Activated CD4-positive, alpha-beta T cell treated with anti-CD3 and anti-CD28 coated beads, Interleukin-2, Interleukin-4, amounts not matched to agents 100 ng/mL and 50 ng/mL, durations not matched to agents 16 hours and 8 hours (primary cell): ENCODE results near the gene GABPB2.
A peak's percentile ranks its signal among the peaks of the same experiment; 100 is the strongest.

Experiments used
- DNase-seq: peaks from one replicate; pipeline ENCODE4 v3.0.0-alpha.2; 2020; ENCODE audit warnings: low spot score

Gene GABPB2

GRCh38 chr1:151070474-151071276 lies at the start of gene GABPB2:
Gene GABPB2, plus strand, starts transcription at chr1:151070761. Its CDS starts 17,429 bp downstream, at chr1:151088190.
- DNase-seq: peak; percentile 93

GRCh38 chr1:151024540-151025146 lies 45.9 kb upstream of the GABPB2 start:
- peak; percentile 77 for DNase-seq

DNA sequence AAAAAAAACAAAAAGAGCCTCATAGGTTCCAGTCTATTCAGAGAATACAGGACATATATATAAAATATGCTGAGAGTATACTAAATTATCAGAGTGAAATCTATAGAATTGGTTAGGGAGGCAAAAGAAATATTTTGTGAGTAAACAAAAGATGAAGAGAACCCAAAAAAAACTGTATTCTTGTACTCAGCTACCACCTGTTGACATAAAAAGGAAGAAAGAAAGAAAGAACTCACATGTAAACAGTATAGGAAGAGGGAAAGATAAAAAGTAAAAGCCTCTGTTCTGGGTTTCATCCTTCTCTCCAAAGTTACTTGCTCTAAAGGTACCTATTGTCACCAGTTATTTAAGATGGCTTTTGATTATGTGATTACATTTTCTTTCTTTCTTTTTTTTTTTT lies 44.1 kb upstream of the GABPB2 start:
- DNase-seq: no peak

DNA sequence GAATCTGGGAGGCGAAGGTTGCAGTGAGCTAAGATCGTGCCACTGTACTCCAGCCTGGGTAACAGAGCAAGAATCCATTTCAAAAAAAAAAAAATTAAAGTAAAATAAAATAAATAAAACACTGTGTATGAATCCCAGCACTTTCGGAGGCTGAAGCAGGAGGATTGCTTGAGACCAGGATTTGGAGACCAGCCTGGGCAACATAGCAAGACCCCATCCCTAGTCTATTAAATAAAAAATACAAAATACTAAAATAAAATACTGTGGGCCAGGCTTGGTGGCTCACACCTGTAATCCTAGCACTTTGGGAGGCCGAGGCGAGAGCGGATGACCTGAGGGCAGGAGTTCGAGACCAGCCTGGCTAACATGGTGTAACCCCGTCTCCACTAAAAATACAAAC lies 38.4 kb upstream of the GABPB2 start:
- DNase-seq: no peak

DNA sequence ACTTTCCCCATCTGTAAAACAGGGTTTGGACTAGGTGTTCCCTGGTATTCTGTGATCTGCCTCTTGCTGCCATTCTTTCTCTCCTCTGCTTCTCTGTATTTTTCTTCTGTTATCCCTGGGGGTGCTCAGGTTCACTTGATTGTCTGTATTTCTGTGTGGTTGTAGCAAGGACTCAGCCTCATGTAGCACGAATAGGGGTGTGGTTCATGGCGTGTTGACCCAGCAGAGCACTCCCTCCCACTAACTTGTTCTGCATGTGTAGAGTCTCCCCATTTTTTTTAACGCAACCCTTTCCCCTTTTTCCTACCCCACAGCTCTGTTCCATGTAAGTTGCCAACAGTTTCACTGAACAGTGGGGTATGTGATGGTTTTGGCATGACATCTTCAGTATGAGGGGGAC lies 35.4 kb upstream of the GABPB2 start:
- DNase-seq: no peak

DNA sequence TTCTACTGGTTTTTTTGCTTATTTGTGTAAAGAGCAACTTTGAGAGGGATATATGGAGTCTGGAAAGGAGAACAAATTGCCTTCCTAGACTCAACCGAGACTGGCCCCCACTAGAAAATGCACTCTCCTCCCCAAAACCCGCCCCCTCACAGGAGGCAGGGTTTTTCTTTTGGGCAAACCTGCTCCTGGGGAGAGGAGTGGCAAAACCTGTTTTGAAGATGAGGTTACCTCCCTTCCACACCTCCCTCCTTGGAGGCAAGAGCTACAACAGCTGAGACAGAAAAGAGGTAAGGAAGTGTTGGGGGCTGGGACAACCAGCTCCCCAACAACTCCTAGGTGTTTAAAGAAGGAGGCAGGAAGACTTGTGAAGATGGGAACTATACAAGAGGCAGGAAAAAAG lies 34.2 kb upstream of the GABPB2 start, which contains the start of gene BNIPL:
Gene BNIPL (plus strand): TSS at position 231 of the 400 bp plus-strand sequence. CDS start 140 bp downstream, at position 371.
- no peak for DNase-seq

DNA sequence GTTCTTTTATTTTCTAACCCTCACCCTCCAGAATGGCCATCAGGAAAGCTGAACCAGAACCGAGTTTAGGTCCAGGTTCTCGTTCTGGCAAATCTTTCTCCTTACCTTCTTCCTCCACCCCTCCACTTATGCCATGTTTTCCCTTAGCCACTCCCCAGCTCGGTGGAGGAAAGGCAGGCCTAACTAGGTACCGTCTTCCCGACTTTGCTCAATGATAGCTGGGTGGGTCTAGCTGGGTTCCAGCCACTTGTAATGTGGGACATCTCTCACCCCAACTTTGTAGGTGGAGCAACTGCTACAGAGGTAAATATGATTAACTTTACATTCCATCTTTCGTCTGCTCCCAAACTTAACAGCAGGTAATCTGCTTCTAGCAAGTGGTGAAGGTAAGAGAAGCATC lies 33.5 kb upstream of the GABPB2 start:
- DNase-seq: no peak

GRCh38 chr1:151039521-151039920 lies 31.0 kb upstream of the GABPB2 start:
- DNase-seq: no peak

- DNase-seq: no peak
These were observed 27.4 kb upstream of the GABPB2 start for GRCh38 chr1:151043163-151043562.

DNA sequence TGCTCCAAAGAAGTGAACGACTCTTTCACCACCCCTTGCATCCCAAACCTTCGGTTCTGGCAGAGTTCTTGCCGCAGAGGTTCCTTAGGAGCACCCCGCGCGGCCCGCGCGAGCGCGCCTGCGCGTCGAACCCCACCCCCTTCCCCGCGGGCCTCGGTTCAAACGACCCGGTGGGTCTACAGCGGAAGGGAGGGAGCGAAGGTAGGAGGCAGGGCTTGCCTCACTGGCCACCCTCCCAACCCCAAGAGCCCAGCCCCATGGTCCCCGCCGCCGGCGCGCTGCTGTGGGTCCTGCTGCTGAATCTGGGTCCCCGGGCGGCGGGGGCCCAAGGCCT lies 23.0 kb upstream of the GABPB2 start, which contains the start of gene C1orf56:
Gene C1orf56 (plus strand): TSS at position 161 of the 334 bp plus-strand sequence. CDS start 97 bp downstream, at position 258.
- DNase-seq: peak; percentile 28

DNA sequence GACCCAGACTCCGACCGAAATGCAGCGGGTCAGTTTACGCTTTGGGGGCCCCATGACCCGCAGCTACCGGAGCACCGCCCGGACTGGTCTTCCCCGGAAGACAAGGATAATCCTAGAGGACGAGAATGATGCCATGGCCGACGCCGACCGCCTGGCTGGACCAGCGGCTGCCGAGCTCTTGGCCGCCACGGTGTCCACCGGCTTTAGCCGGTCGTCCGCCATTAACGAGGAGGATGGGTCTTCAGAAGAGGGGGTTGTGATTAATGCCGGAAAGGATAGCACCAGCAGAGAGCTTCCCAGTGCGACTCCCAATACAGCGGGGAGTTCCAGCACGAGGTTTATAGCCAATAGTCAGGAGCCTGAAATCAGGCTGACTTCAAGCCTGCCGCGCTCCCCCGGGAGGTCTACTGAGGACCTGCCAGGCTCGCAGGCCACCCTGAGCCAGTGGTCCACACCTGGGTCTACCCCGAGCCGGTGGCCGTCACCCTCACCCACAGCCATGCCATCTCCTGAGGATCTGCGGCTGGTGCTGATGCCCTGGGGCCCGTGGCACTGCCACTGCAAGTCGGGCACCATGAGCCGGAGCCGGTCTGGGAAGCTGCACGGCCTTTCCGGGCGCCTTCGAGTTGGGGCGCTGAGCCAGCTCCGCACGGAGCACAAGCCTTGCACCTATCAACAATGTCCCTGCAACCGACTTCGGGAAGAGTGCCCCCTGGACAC lies 22.5 kb upstream of the GABPB2 start:
- DNase-seq: peak; percentile 60

DNA sequence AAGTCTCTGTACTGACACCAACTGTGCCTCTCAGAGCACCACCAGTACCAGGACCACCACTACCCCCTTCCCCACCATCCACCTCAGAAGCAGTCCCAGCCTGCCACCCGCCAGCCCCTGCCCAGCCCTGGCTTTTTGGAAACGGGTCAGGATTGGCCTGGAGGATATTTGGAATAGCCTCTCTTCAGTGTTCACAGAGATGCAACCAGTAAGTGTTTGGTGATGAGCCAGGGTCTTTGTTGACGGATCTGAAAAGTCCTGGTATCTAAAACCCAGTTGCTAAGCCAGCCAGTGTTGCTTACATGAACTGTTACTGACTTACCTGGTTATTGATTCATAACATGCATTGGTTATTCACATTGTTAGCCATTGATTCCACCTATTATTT lies 21.9 kb upstream of the GABPB2 start:
- DNase-seq: no peak

DNA sequence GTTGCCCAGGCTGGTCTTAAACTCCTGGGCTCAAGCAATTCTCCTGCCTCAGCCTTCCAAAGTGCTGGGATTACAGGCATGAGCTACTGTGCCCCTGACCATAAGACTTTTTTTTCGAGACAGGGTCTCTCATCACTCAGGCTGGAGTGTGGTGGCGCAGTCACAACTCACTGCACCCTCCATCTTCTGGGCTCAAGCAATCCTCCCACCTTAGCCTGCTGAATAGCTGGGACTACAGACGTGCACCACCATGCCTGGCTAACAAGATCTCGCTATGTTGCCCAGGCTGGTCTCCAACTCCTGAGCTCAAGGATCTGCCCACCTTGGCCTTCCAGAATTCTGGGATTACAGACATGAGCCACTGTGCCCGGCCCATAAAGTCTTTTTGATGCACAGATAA lies 21.1 kb upstream of the GABPB2 start:
- no peak for DNase-seq

GRCh38 chr1:151050051-151050688 lies 20.4 kb upstream of the GABPB2 start:
- DNase-seq: no peak

GRCh38 chr1:151051356-151052009 lies 19.1 kb upstream of the GABPB2 start:
- no peak for DNase-seq

DNA sequence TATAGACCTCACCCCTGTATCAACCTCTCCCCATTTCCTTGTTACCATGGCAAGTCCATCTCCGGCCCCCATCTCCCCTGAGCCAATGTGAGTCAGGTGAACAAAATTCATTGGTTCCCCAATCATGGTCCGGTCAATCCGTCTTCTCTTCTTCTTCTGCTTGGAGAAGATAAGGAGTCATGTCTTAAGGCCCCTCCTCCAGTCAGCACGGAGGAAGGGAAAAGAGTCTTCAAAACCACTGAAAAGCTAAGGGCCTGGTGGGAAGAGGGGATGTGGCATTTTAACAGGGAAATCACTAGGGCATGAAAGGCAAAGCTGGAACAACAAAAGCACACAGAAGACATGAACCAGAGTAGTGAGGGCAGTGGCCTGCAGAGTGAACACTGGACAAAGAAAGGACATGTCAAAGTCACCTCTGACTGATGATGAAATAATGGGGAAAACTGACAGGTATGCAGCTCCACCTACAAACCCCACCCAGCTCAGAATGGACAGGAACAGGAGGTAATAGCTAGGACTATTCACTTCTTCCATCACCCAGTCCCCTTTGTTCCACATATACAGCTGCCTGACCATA lies 15.5 kb upstream of the GABPB2 start:
- DNase-seq: no peak

GRCh38 chr1:151055581-151055980 lies 15.0 kb upstream of the GABPB2 start:
- DNase-seq: no peak

GRCh38 chr1:151056149-151056548 lies 14.4 kb upstream of the GABPB2 start:
- DNase-seq: peak; percentile 43

DNA sequence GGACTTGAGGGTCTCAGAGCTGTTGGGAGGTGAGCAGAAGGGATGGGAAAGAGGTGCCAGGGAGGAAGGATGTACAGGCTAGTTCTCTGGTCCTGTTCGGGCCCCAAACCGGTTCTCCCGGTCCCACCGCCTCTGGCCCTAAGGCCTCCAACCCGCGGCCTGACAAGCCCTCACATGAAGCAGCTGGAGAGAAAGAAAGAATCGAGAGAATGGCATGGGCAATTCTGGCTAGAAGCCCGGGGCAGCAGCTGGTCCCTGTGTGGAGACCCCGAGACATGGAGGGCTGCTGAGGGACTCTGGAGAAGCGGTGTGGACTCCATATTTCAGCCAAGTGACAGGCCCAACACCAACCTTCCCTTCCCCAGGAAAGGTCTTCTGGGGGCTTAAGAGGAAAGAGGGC lies 11.9 kb upstream of the GABPB2 start:
- peak; percentile 6 for DNase-seq

DNA sequence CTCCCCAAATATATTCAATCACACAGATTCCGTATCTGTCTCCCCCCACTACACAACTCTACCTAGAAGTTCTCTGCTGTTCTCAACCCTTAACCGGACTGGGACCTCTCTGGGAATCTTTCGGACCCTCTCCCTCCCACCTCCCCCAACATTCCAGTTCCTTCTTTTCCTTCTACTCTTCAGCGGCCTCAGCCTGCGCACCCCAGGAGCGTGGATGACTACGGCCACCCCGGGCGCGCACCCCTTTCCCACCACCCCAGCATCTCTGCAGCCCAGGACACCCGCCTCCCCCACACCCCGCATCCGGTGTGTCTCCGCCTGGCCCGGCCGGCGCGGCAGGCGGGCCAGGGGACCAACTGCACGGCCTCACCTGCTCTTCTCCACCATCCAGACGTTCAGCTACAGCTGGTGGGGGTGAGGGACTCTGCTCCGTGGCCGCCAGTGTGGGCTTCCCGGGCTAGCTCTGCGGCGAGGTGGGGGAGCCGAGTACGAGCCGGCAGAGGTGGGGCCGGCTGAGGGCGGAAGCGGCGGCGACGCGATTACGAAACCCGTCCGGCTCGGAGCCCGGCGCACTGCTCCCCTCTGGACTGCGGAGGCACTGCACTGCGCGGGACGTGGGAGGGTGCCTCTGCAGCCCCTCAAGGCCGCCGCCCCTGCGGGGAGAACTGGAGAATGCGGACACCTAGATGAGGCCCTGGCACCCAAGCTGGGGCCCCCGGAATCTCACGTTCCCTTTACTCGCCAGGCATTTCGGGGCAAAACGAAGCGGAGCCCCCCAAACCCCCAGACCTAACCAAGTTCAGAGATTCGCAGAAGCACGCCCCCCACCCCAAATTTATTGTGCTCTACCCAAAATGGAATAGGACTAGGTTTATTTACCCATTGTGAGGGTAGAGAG lies 11.2 kb upstream of the GABPB2 start, which contains the start of gene CDC42SE1:
Gene CDC42SE1 (minus strand): TSS at position 514 of the 898 bp plus-strand sequence. CDS start 3,892 bp downstream, outside the sequence.
- DNase-seq: peak; percentile 88
